ENCODE results near the gene DPP6. TPM values are rescaled to one million over a fixed set of nuclear protein-coding genes. Genes with fewer than 3 reads are reported as not detected.

DPP6 gene
- total RNA-seq, 1 experiment from 2014 or later, result not detected

DNA sequence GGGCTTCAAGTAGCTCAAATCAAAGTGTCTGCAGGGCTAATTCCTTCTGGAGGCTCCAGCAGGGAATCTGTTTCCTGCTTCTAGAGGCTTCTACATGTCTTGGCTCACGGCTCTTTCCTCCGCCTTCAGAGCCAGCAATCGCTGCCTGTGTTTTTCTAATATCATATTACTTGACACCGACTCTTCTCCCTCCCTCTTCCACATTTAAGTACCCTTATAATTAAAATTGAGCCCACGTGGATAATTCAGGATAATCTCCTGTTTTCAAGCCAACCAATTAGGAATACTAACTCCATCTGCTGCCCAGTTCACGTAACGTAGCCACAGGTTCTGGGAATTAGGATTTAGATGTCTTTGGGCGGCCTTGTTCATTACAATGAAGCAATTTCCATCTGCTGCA is 372.2 kb downstream of the DPP6 start:
- Histone ChIP-seq H3K4me1 (ENCODE audit: control insufficient read depth, insufficient read depth, low read length) (no peaks in the 10 kb centered on the region), H3K27ac (ENCODE audit: low read length) (no peak overlapping the region), H3K27me3 (ENCODE audit: control insufficient read depth, insufficient read depth, low read length) (no peaks in the 10 kb centered on the region), H3K9me3 (ENCODE audit: control insufficient read depth, insufficient read depth, low read depth, low read length) (no peaks in the 10 kb centered on the region), H3K36me3 (ENCODE audit: control insufficient read depth, insufficient read depth, low read length) (no peaks in the 10 kb centered on the region), H3K4me3 (ENCODE audit: low read depth in 2 of 2, low read length in 2 of 2) (no peak overlapping the region)
- ATAC-seq (no peak), DNase-seq (ENCODE audit: low read depth, low spot score) (no peak)
- intact Hi-C loops (cut with micrococcal nuclease; ENCODE audit: unreplicated experiment), result no loop called here
- ChIA-PET CTCF (no interaction called here), POLR2A (no interaction called here)
- BruUV-seq (replicated peaks), result no TSS peak
- in situ Hi-C loops (cut with HindIII; ENCODE audit: low pct_unique_long_range_greater_than_20kb, low sequenced_read_pairs), result no loop called here
- TF ChIP-seq TCF7L2 (IDR thresholded peaks at IDR 0.05; ENCODE audit: low read depth, low read length) (no peak), SIN3A (IDR thresholded peaks at IDR 0.05; ENCODE audit: borderline replicate concordance, insufficient read depth, low read depth, low read length) (no peak), POLR2AphosphoS5 (IDR thresholded peaks at IDR 0.05; ENCODE audit: low read depth, low read length) (no peak)

DNA sequence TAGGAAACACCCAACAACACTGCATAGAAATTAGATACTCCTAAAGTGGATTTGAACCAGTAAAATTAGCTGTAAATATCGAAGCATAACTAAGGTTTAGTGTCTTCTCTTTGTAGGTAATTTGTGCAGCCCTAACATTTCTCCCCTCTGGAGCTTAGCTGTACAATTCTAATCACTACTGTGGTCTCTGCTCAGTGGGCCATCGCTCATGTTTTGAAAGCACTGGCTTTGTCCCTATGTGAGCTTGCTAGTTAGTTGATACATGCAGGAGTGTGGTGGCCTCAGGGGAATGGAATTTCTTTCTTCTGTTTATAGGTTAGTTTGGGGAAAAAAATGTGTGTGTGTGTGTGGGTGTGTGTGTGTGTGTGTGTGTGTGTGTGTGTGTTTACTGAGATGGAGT is 373.1 kb downstream of the DPP6 start:
- Histone ChIP-seq H3K36me3 (ENCODE audit: control insufficient read depth, insufficient read depth, low read length) (no peaks in the 10 kb centered on the region), H3K4me3 (ENCODE audit: low read depth in 2 of 2, low read length in 2 of 2) (no peak overlapping the region), H3K9me3 (ENCODE audit: control insufficient read depth, insufficient read depth, low read depth, low read length) (no peaks in the 10 kb centered on the region), H3K27me3 (ENCODE audit: control insufficient read depth, insufficient read depth, low read length) (no peaks in the 10 kb centered on the region), H3K27ac (ENCODE audit: low read length) (no peak overlapping the region), H3K4me1 (ENCODE audit: control insufficient read depth, insufficient read depth, low read length) (no peaks in the 10 kb centered on the region)
- no TSS peak for BruUV-seq (replicated peaks)
- no peak for ATAC-seq
- intact Hi-C loops (cut with micrococcal nuclease; ENCODE audit: unreplicated experiment), result no loop called here
- ChIA-PET POLR2A (no interaction called here), CTCF (no interaction called here)
- TF ChIP-seq CTCF (IDR thresholded peaks at IDR 0.05) (no peak), POLR2AphosphoS5 (IDR thresholded peaks at IDR 0.05; ENCODE audit: low read depth, low read length) (no peak), TCF7L2 (IDR thresholded peaks at IDR 0.05; ENCODE audit: low read depth, low read length) (no peak), SIN3A (IDR thresholded peaks at IDR 0.05; ENCODE audit: borderline replicate concordance, insufficient read depth, low read depth, low read length) (no peak)
- TF ChIP-seq, protein P1, sequence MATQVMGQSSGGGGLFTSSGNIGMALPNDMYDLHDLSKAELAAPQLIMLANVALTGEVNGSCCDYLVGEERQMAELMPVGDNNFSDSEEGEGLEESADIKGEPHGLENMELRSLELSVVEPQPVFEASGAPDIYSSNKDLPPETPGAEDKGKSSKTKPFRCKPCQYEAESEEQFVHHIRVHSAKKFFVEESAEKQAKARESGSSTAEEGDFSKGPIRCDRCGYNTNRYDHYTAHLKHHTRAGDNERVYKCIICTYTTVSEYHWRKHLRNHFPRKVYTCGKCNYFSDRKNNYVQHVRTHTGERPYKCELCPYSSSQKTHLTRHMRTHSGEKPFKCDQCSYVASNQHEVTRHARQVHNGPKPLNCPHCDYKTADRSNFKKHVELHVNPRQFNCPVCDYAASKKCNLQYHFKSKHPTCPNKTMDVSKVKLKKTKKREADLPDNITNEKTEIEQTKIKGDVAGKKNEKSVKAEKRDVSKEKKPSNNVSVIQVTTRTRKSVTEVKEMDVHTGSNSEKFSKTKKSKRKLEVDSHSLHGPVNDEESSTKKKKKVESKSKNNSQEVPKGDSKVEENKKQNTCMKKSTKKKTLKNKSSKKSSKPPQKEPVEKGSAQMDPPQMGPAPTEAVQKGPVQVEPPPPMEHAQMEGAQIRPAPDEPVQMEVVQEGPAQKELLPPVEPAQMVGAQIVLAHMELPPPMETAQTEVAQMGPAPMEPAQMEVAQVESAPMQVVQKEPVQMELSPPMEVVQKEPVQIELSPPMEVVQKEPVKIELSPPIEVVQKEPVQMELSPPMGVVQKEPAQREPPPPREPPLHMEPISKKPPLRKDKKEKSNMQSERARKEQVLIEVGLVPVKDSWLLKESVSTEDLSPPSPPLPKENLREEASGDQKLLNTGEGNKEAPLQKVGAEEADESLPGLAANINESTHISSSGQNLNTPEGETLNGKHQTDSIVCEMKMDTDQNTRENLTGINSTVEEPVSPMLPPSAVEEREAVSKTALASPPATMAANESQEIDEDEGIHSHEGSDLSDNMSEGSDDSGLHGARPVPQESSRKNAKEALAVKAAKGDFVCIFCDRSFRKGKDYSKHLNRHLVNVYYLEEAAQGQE (IDR thresholded peaks at IDR 0.05; ENCODE audit: insufficient read depth in 1 of 2, low read depth in 2 of 2, low read length in 1 of 2), result no peak
- in situ Hi-C loops (cut with HindIII; ENCODE audit: low pct_unique_long_range_greater_than_20kb, low sequenced_read_pairs), result no loop called here
- DNase-seq (ENCODE audit: low read depth, low spot score), result no peak

GRCh38 chr7:154426778-154427177 is 374.6 kb downstream of the DPP6 start:
- DNase-seq (ENCODE audit: low read depth, low spot score), result no peak
- no peak overlapping the region for H3K4me3 ChIP-seq (ENCODE audit: low read depth in 2 of 2, low read length in 2 of 2)
- H3K4me1 ChIP-seq (ENCODE audit: control insufficient read depth, insufficient read depth, low read length), result no peaks in the 10 kb centered on the region
- ChIA-PET CTCF (no interaction called here), POLR2A (no interaction called here)
- intact Hi-C loops (cut with micrococcal nuclease; ENCODE audit: unreplicated experiment), result no loop called here
- H3K36me3 ChIP-seq (ENCODE audit: control insufficient read depth, insufficient read depth, low read length), result no peaks in the 10 kb centered on the region
- no peaks in the 10 kb centered on the region for H3K27me3 ChIP-seq (ENCODE audit: control insufficient read depth, insufficient read depth, low read length)
- BruUV-seq (replicated peaks), result no TSS peak
- ATAC-seq, result no peak
- TF ChIP-seq SIN3A (IDR thresholded peaks at IDR 0.05; ENCODE audit: borderline replicate concordance, insufficient read depth, low read depth, low read length), result no peak
- no peak for TF ChIP-seq POLR2AphosphoS5 (IDR thresholded peaks at IDR 0.05; ENCODE audit: low read depth, low read length)
- TF ChIP-seq CTCF (IDR thresholded peaks at IDR 0.05), result no peak
- TF ChIP-seq, protein P1 (IDR thresholded peaks at IDR 0.05; ENCODE audit: insufficient read depth in 1 of 2, low read depth in 2 of 2, low read length in 1 of 2), result no peak
- no peak for TF ChIP-seq TCF7L2 (IDR thresholded peaks at IDR 0.05; ENCODE audit: low read depth, low read length)
- no peaks in the 10 kb centered on the region for H3K9me3 ChIP-seq (ENCODE audit: control insufficient read depth, insufficient read depth, low read depth, low read length)
- H3K27ac ChIP-seq (ENCODE audit: low read length), result no peak overlapping the region
- in situ Hi-C loops (cut with HindIII; ENCODE audit: low pct_unique_long_range_greater_than_20kb, low sequenced_read_pairs), result no loop called here

Data from Panc1 (cell line).